Peyer's patch (tissue), 4 donors: ENCODE measurements around the gene CHD5.

ENCODE experiments used
- CTCF ChIP-seq, 6 experiments: fragments of 450-650 bp in 4 of 6; fragments of 200-600 bp in 2 of 6; sonication (generic) in 1 of 6; IDR thresholded peaks; one replicate each; pipeline ENCODE4 v1.5.1; 2017 to 2019; ENCODE audit warnings: antibody characterized with exemption in 6 of 6, mild to moderate bottlenecking in 3 of 6, moderate library complexity in 1 of 6
- POLR2A ChIP-seq, 2 donors: fragments of 450-650 bp; IDR thresholded peaks; one replicate each; pipeline ENCODE4 v1.5.1; 2017; ENCODE audit warnings: antibody characterized with exemption in 2 of 2, mild to moderate bottlenecking in 2 of 2, moderate library complexity in 2 of 2

DNA sequence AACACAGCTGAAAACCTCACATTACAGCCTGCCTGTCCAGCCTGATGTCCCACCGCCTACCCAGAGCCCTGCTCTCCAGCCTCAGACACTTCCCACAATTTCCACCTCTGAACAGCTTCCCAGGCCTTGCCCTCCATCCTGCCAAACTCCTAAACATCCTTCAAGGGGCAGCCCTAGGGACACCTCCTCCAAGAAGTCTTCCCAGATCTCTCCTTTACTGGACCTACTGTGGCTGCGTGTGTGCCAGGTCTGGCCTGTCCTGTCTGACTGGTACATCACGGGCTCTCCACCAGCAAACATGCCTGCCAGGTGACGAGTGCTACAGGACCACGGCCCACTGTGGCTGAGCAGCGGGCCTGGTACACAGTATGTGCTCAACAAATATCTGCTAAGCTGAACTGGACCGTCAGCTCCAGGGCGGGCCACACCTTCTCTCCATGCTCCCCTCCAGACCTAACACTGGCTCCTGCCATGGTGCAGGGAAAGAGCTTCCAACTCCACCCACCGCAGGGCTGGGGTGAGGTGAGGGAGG lies 28.8 kb downstream of the CHD5 start:
- no peak for TF ChIP-seq POLR2A (IDR thresholded peaks at IDR 0.05)
- no peak for TF ChIP-seq CTCF (IDR thresholded peaks at IDR 0.05)
